Fibroblast of lung (primary cell): ENCODE results near the gene EPHB1. TPM values are rescaled to one million over a fixed set of nuclear protein-coding genes. Genes with fewer than 3 reads are reported as not detected.

Source experiments
- DNase-seq, 2 donors: peaks; one replicate each; pipeline versions ENCODE4 v3.0.0 to v3.0.0-alpha.2; 2010; ENCODE audit warnings: low read depth in 2 of 2
- H2AFZ ChIP-seq: 2 replicates; pipeline ENCODE4 v1.5.1; 2012; ENCODE audit warnings: low read length, control low read depth, inconsistent platforms
- H3K27ac ChIP-seq: 2 replicates; pipeline ENCODE4 v1.5.1; 2011; ENCODE audit warnings: low read length, control low read depth; ENCODE audit not compliant: insufficient read depth
- H3K27me3 ChIP-seq: 2 replicates; pipeline ENCODE4 v1.5.1; 2011; ENCODE audit warnings: mild to moderate bottlenecking, low read length; ENCODE audit not compliant: control insufficient read depth, insufficient read depth
- H3K36me3 ChIP-seq: 2 replicates; pipeline ENCODE4 v1.5.1; 2011; ENCODE audit warnings: low read length; ENCODE audit not compliant: control insufficient read depth, insufficient read depth
- H3K4me1 ChIP-seq: 2 replicates; pipeline ENCODE4 v1.5.1; 2011; ENCODE audit warnings: low read length; ENCODE audit not compliant: control insufficient read depth, insufficient read depth; ENCODE audit errors: extremely low read depth
- H3K4me2 ChIP-seq: 2 replicates; pipeline ENCODE4 v1.5.1; 2011; ENCODE audit warnings: low read length, control low read depth; ENCODE audit not compliant: insufficient read depth; ENCODE audit errors: extremely low read depth
- H3K4me3 ChIP-seq, 4 experiments: fragments of 200-600 bp in 1 of 4; sonication (generic) in 1 of 4; replicated peaks in 1 of 4; 2 replicates each; pipeline ENCODE4 v1.5.1; 2011 to 2016; ENCODE audit warnings: low read length in 4 of 4, low read depth in 3 of 4, mild to moderate bottlenecking in 3 of 4, control low read depth in 2 of 4, inconsistent platforms in 1 of 4, mixed read lengths in 1 of 4; ENCODE audit not compliant: insufficient read depth in 1 of 4; ENCODE audit errors: control extremely low read depth in 1 of 4
- H3K79me2 ChIP-seq: 2 replicates; pipeline ENCODE4 v1.5.1; 2012; ENCODE audit warnings: mild to moderate bottlenecking, low read length, inconsistent platforms; ENCODE audit not compliant: control insufficient read depth, insufficient read depth
- H3K9ac ChIP-seq: 2 replicates; pipeline ENCODE4 v1.5.1; 2011; ENCODE audit warnings: mild to moderate bottlenecking, low read length, control low read depth; ENCODE audit not compliant: insufficient read depth
- H3K9me3 ChIP-seq: 2 replicates; pipeline ENCODE4 v1.5.1; 2012; ENCODE audit warnings: low read depth, low read length; ENCODE audit not compliant: control insufficient read depth, insufficient read depth
- H4K20me1 ChIP-seq: 2 replicates; pipeline ENCODE4 v1.5.1; 2011; ENCODE audit warnings: low read length; ENCODE audit not compliant: control insufficient read depth, insufficient read depth; ENCODE audit errors: extremely low read depth
- EZH2 ChIP-seq: IDR thresholded peaks from 2 replicates; pipeline ENCODE4 v1.5.1; 2012; ENCODE audit warnings: low read length, control low read depth, mild to moderate bottlenecking; ENCODE audit errors: missing control alignments
- polyA plus RNA-seq, 2 donors: library from polyadenylated mRNA; depleted of rRNA in 1 of 2; stranded (reverse) in 1 of 2; unstranded in 1 of 2; fragments of >200 nt; gene quantifications; 2 replicates each; pipeline ENCODE4 v1.2.1, GENCODE V29; 2011 to 2012; ENCODE audit warnings: missing spikeins in 1 of 2
- total RNA-seq: library from RNA; depleted of rRNA; stranded (reverse); fragments of >200 nt; gene quantifications from 2 replicates; pipeline ENCODE4 v1.2.1, GENCODE V29; 2014
- TF ChIP-seq, protein P1 (sequence below), 2 donors: IDR thresholded peaks in 1 of 2; conservative IDR thresholded peaks in 1 of 2; 1 replicate in 1 of 2; 2 replicates in 1 of 2; pipeline ENCODE4 v1.5.1; 2011 to 2012; ENCODE audit warnings: low read length in 2 of 2, control low read depth in 1 of 2, inconsistent platforms in 1 of 2, low read depth in 1 of 2, mild to moderate bottlenecking in 1 of 2

The EPHB1 gene
- total and polyA plus RNA-seq, 2 donors (not counting 1 experiment from before 2014, with no cell fraction given), result 0.14 to 0.50 TPM

DNA sequence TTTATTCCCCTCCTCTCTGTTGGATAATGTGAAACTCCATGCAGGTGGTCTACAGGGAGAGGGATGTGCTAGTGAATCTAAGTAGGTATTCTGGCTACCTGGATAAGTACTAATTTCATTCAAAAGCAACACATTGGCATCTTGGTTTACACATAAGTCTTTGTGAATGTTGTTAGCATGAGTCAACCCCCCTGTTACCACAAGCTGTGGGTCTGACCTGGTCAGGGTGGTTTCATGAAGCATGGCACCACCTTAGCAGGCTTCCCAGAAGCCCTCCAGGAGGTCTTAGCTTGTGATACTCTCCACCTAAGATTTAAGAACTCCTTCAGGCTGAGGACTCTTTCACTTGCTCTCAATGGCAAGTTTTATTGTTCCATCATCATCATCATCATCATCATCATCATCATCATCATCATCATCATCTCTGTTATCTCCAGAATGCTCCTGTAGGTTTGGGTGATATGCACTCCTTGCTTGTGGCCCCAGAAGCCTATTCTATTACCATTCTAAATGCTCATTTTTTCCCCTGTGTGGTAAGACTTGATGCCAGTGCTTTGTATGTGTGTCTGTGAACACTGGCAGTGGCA lies 62.8 kb downstream of the EPHB1 start:
- H3K9me3 ChIP-seq, result no peaks in the 10 kb centered on the region
- no peaks in the 10 kb centered on the region for H3K27me3 ChIP-seq
- H3K4me1 ChIP-seq, result no peaks in the 10 kb centered on the region
- H3K27ac ChIP-seq, result no peak overlapping the region
- H3K4me3 ChIP-seq, result no peak overlapping the region
- H3K79me2 ChIP-seq, result no peaks in the 10 kb centered on the region
- no peak overlapping the region for H3K4me2 ChIP-seq
- no peaks in the 10 kb centered on the region for H4K20me1 ChIP-seq
- H3K36me3 ChIP-seq, result no peaks in the 10 kb centered on the region
- DNase-seq, result no peak
- H2AFZ ChIP-seq, result no peak overlapping the region
- no peak overlapping the region for H3K9ac ChIP-seq
- TF ChIP-seq, protein P1, sequence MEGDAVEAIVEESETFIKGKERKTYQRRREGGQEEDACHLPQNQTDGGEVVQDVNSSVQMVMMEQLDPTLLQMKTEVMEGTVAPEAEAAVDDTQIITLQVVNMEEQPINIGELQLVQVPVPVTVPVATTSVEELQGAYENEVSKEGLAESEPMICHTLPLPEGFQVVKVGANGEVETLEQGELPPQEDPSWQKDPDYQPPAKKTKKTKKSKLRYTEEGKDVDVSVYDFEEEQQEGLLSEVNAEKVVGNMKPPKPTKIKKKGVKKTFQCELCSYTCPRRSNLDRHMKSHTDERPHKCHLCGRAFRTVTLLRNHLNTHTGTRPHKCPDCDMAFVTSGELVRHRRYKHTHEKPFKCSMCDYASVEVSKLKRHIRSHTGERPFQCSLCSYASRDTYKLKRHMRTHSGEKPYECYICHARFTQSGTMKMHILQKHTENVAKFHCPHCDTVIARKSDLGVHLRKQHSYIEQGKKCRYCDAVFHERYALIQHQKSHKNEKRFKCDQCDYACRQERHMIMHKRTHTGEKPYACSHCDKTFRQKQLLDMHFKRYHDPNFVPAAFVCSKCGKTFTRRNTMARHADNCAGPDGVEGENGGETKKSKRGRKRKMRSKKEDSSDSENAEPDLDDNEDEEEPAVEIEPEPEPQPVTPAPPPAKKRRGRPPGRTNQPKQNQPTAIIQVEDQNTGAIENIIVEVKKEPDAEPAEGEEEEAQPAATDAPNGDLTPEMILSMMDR (conservative IDR thresholded peaks at IDR 0.05 in 1 of 2, IDR thresholded peaks at IDR 0.05 in 1 of 2; ENCODE audit: low read depth in 1 of 2, low read length in 2 of 2), result no peak
- no peak for TF ChIP-seq EZH2

DNA sequence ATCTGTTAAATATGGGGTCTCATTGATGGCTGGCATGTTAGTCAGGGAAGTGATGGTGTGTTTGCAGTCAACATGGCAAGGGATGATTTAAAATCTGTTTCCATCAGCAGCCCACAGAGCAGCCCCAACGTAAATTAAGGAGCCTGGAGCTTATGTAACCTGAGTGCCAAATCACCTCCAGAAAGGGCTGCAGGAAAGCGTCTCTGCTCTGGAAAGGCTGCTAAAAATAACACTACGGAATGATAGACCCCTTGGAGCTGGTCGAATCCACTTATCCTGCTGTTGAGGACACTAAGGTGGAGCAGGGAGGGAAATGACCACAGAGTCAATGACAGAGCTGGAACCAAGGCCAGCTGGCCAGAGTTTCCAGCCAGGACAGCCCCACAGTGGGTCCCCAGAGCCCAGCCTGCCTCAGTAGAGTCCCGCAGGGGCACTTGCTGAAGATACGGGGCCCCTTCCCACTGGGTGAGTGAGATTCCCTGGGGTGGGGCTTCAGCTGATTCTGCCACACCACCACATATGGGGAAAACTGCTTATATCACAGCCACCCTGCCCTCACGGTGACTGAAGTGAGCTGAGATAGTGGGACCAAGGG lies 63.5 kb downstream of the EPHB1 start:
- no peak overlapping the region for H3K4me3 ChIP-seq
- no peak overlapping the region for H3K9ac ChIP-seq
- H3K36me3 ChIP-seq, result no peaks in the 10 kb centered on the region
- no peaks in the 10 kb centered on the region for H3K27me3 ChIP-seq
- H2AFZ ChIP-seq, result no peak overlapping the region
- no peaks in the 10 kb centered on the region for H3K4me1 ChIP-seq
- DNase-seq, result no peak
- no peak overlapping the region for H3K27ac ChIP-seq
- H3K4me2 ChIP-seq, result no peak overlapping the region
- H4K20me1 ChIP-seq, result no peaks in the 10 kb centered on the region
- H3K79me2 ChIP-seq, result no peaks in the 10 kb centered on the region
- no peaks in the 10 kb centered on the region for H3K9me3 ChIP-seq
- no peak for TF ChIP-seq EZH2
- TF ChIP-seq, protein P1 (conservative IDR thresholded peaks at IDR 0.05 in 1 of 2, IDR thresholded peaks at IDR 0.05 in 1 of 2; ENCODE audit: low read depth in 1 of 2, low read length in 2 of 2), result no peak

DNA sequence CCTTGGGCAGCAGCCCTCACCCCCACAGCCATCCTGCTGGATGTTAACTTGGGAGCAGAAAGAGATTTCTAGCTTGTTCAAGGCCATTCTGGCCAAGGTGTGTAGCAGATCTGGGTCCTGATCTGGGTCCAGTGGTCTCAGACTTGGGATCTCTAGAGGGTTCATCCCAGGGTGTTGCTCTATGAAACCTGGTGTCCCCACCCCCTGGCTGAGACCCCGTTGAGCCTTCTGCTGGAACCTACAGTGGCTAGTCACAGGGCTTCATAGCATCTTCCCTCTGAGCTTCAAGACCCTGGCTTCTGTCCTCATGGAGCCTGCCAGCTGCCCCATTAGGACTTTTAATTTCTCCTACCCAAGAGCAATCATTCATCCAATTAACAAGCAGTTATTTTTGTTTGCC lies 64.3 kb downstream of the EPHB1 start:
- no peak overlapping the region for H3K4me2 ChIP-seq
- H3K9ac ChIP-seq, result no peak overlapping the region
- no peak overlapping the region for H3K27ac ChIP-seq
- no peaks in the 10 kb centered on the region for H3K9me3 ChIP-seq
- H3K4me3 ChIP-seq, result no peak overlapping the region
- no peaks in the 10 kb centered on the region for H3K4me1 ChIP-seq
- no peaks in the 10 kb centered on the region for H4K20me1 ChIP-seq
- H3K27me3 ChIP-seq, result no peaks in the 10 kb centered on the region
- TF ChIP-seq EZH2, result no peak
- TF ChIP-seq, protein P1 (conservative IDR thresholded peaks at IDR 0.05 in 1 of 2, IDR thresholded peaks at IDR 0.05 in 1 of 2; ENCODE audit: low read depth in 1 of 2, low read length in 2 of 2), result no peak
- H3K36me3 ChIP-seq, result no peaks in the 10 kb centered on the region
- no peaks in the 10 kb centered on the region for H3K79me2 ChIP-seq
- no peak overlapping the region for H2AFZ ChIP-seq
- no peak for DNase-seq
